Uterus (tissue), 2 donors: ENCODE results near the gene KCNA10.

ENCODE experiments used
- POLR2A ChIP-seq, 2 donors: fragments of 450-650 bp; IDR thresholded peaks; one replicate each; pipeline ENCODE4 v1.6.1; 2016; ENCODE audit warnings: antibody characterized with exemption in 2 of 2, mild to moderate bottlenecking in 1 of 2, moderate library complexity in 1 of 2
- TF ChIP-seq, protein P1 (sequence below), 4 experiments: fragments of 200-600 bp in 2 of 4; fragments of 450-650 bp in 2 of 4; sonication (generic) in 2 of 4; IDR thresholded peaks; one replicate each; pipeline ENCODE4 v1.5.1; 2016 to 2019; ENCODE audit warnings: antibody characterized with exemption in 4 of 4, mild to moderate bottlenecking in 2 of 4, moderate library complexity in 1 of 4

DNA sequence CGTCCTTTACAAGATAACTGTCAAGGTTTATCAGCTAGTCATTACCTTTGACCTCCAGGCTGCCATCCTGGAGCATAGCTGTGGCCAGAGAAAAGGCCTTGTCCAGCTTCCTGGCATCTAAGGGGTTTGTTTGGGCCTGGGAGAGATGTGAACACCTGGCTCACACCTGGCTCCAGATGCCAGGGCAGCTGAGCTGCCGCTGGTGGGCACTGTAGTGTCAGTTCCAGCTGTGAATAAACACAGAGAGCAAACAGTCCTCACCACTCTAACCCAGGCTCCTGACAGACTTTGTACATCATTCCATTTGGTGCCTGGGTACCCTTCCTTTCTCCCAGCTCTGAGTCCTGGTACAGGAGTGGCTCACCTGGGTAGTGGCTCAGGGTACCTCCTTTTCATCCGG is 14.3 kb upstream of the KCNA10 start:
- TF ChIP-seq, protein P1, sequence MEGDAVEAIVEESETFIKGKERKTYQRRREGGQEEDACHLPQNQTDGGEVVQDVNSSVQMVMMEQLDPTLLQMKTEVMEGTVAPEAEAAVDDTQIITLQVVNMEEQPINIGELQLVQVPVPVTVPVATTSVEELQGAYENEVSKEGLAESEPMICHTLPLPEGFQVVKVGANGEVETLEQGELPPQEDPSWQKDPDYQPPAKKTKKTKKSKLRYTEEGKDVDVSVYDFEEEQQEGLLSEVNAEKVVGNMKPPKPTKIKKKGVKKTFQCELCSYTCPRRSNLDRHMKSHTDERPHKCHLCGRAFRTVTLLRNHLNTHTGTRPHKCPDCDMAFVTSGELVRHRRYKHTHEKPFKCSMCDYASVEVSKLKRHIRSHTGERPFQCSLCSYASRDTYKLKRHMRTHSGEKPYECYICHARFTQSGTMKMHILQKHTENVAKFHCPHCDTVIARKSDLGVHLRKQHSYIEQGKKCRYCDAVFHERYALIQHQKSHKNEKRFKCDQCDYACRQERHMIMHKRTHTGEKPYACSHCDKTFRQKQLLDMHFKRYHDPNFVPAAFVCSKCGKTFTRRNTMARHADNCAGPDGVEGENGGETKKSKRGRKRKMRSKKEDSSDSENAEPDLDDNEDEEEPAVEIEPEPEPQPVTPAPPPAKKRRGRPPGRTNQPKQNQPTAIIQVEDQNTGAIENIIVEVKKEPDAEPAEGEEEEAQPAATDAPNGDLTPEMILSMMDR (IDR thresholded peaks at IDR 0.05) = no peak
- TF ChIP-seq POLR2A (IDR thresholded peaks at IDR 0.05) = no peak
